Ishikawa (cell line): ENCODE results near the gene FMNL2.

Experiments
- CEBPB ChIP-seq: IDR thresholded peaks from 2 replicates; pipeline ENCODE4 v1.6.1; 2012
- CREB1 ChIP-seq: IDR thresholded peaks from 2 replicates; pipeline ENCODE4 v1.6.1; 2012; ENCODE audit warnings: low read depth
- EGR1 ChIP-seq: IDR thresholded peaks from 2 replicates; pipeline ENCODE4 v1.6.1; 2012
- EP300 ChIP-seq: IDR thresholded peaks from 2 replicates; pipeline ENCODE4 v1.6.1; 2012; ENCODE audit warnings: borderline replicate concordance
- FOXM1 ChIP-seq: IDR thresholded peaks from 2 replicates; pipeline ENCODE4 v1.6.1; 2012; ENCODE audit warnings: low read depth, borderline replicate concordance
- MAX ChIP-seq: IDR thresholded peaks from 2 replicates; pipeline ENCODE4 v1.6.1; 2012
- NFIC ChIP-seq: IDR thresholded peaks from 2 replicates; pipeline ENCODE4 v1.6.1; 2012
- RAD21 ChIP-seq: IDR thresholded peaks from 2 replicates; pipeline ENCODE4 v1.6.1; 2012; ENCODE audit warnings: low read depth
- REST ChIP-seq: IDR thresholded peaks from 2 replicates; pipeline ENCODE4 v1.6.1; 2012; ENCODE audit warnings: low read depth, mild to moderate bottlenecking
- TAF1 ChIP-seq: IDR thresholded peaks from 2 replicates; pipeline ENCODE4 v1.6.1; 2012; ENCODE audit warnings: low read depth, mild to moderate bottlenecking
- TCF12 ChIP-seq: IDR thresholded peaks from 2 replicates; pipeline ENCODE4 v1.6.1; 2012; ENCODE audit warnings: low read depth
- TEAD4 ChIP-seq: IDR thresholded peaks from 2 replicates; pipeline ENCODE4 v1.6.1; 2012
- YY1 ChIP-seq: IDR thresholded peaks from 2 replicates; pipeline ENCODE4 v1.6.1; 2012; ENCODE audit warnings: low read depth
- ZBTB7A ChIP-seq: IDR thresholded peaks from 2 replicates; pipeline ENCODE4 v1.6.1; 2012; ENCODE audit warnings: low read depth
- TF ChIP-seq, protein P1 (sequence below): IDR thresholded peaks from 2 replicates; pipeline ENCODE4 v1.6.1; 2012

FMNL2 gene

GRCh38 chr2:152557273-152557888 lies 222.4 kb downstream of the FMNL2 start:
- TF ChIP-seq TEAD4 (no peak), ZBTB7A (no peak), TAF1 (no peak), REST (no peak), FOXM1 (no peak), EGR1 (no peak), RAD21 (no peak), CEBPB (no peak), MAX (no peak), YY1 (no peak), TCF12 (no peak), EP300 (no peak), CREB1 (no peak), NFIC (no peak)
- TF ChIP-seq, protein P1, sequence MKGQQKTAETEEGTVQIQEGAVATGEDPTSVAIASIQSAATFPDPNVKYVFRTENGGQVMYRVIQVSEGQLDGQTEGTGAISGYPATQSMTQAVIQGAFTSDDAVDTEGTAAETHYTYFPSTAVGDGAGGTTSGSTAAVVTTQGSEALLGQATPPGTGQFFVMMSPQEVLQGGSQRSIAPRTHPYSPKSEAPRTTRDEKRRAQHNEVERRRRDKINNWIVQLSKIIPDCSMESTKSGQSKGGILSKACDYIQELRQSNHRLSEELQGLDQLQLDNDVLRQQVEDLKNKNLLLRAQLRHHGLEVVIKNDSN = no peak

DNA sequence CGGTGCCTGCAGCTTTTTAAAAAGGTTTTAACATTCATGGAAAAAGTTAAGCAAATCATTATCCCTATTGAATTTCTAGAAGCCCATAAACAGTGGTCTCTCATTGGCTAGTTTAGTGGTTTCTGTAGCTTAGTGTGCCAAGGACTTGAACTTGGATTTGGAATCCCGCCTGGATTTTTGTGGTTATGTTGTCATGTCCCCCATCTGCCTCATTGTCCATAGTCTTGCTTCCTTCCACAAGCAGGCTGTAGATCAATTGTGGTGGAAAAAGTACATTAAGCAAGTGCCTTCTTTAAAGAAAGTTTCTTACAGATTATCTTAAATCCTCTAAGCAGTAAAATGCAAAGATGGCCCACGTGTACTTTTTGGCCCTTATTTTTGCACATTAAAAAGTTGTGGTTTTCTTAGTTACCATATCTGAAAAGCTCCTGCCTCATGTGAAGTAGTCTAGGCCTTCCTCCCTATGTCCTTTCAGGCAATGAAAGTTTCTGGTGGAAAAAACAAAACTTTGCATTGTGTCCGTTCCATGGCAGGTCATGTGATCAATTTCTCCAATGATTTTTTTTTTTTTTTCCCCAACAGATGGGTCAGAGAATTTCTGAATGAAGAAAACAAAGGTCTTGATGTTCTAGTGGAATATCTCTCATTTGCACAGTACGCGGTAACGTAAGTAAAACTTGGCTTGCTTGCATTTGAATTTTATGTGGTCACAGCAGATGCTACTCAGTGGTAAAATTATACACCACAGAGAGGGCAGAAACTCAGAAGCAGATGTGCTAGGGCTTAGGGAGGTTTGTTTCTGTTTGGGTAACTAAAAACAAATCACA lies 223.4 kb downstream of the FMNL2 start:
- TF ChIP-seq YY1 (no peak), TEAD4 (no peak), CEBPB (no peak), MAX (no peak), NFIC (no peak), RAD21 (no peak), FOXM1 (no peak)
- TF ChIP-seq, protein P1 = no peak

DNA sequence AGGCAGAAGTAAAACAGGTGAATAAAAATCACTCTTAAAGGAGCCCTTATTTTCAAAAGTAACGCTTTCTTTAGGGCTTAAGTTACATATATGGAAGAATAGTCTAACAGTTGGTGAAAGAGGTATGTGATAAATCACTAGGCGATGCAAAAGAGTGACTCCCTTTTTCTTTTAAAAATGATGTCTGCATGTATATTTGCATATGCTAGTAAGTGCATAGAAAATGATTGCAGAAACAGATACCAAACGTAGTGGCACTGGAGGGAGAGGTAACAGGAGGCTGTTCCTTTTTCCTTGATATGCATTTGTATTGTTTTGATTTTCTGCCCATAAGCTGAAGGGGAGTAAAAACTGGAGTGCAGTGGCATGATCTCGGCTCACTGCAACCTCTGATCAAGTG lies 224.0 kb downstream of the FMNL2 start:
- TF ChIP-seq REST (no peak), FOXM1 (no peak), RAD21 (no peak), MAX (no peak), TAF1 (no peak)

DNA sequence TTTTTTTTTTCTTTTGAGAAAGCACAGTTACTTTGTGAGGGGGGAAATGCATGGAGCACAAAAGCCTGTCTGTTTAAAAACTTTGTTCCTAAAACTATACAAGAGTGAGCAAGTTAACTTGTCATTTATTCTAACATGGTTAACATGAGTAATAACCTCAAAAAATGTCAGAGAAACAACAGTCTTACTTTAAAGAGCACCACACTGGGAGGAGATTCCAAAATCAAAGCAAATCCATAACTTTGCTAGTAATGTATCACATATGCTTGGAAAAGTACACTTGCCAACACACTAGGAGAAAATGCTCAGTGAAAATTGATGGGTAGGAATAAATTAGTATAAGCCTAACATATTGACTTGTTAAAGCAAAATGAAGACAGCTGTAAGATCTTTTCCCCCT lies 225.2 kb downstream of the FMNL2 start:
- TF ChIP-seq ZBTB7A = no peak
- no peak for TF ChIP-seq NFIC
- no peak for TF ChIP-seq CREB1
- no peak for TF ChIP-seq YY1
- TF ChIP-seq TCF12 = no peak
- TF ChIP-seq EP300 = no peak
- TF ChIP-seq FOXM1 = no peak
- TF ChIP-seq MAX = no peak
- no peak for TF ChIP-seq TEAD4
- TF ChIP-seq EGR1 = no peak
- TF ChIP-seq, protein P1 = no peak
